Sigmoid colon (tissue), 4 donors: ENCODE results near the gene CCER1.

Source experiments
- EP300 ChIP-seq, 4 donors: sonication (generic); formaldehyde crosslinking; IDR thresholded peaks; one replicate each; pipeline ENCODE4 v1.6.1; 2017; ENCODE audit warnings: antibody characterized with exemption in 4 of 4
- POLR2A ChIP-seq, 2 donors: fragments of 450-650 bp; IDR thresholded peaks; one replicate each; pipeline ENCODE4 v1.6.1; 2016; ENCODE audit warnings: antibody characterized with exemption in 2 of 2, mild to moderate bottlenecking in 2 of 2, moderate library complexity in 2 of 2
- TF ChIP-seq, protein P1 (sequence below), 4 experiments: fragments of 450-650 bp in 3 of 4; fragments of 200-600 bp in 1 of 4; IDR thresholded peaks; one replicate each; pipeline ENCODE4 v1.5.1; 2016 to 2019; ENCODE audit warnings: antibody characterized with exemption in 4 of 4, mild to moderate bottlenecking in 3 of 4, moderate library complexity in 2 of 4

DNA sequence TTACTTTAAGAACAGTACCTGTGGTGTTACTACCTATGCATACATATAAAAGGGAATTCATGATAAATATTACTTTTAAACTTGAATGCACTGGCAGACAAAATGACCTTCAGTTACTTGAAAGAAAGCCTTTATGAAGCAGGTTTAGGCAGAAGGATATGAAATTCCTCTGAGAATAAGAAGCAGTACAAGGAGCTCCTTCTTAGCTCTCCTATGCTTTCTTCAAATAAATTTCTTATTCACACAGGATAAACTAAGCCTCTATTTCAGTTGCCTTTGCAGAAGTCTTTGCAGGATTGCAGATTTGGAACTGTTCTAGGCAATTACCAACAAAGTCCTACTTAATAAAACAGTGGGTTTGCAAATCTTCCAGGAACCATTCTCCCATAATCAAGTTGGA is 48.8 kb upstream of the CCER1 start:
- TF ChIP-seq, protein P1, sequence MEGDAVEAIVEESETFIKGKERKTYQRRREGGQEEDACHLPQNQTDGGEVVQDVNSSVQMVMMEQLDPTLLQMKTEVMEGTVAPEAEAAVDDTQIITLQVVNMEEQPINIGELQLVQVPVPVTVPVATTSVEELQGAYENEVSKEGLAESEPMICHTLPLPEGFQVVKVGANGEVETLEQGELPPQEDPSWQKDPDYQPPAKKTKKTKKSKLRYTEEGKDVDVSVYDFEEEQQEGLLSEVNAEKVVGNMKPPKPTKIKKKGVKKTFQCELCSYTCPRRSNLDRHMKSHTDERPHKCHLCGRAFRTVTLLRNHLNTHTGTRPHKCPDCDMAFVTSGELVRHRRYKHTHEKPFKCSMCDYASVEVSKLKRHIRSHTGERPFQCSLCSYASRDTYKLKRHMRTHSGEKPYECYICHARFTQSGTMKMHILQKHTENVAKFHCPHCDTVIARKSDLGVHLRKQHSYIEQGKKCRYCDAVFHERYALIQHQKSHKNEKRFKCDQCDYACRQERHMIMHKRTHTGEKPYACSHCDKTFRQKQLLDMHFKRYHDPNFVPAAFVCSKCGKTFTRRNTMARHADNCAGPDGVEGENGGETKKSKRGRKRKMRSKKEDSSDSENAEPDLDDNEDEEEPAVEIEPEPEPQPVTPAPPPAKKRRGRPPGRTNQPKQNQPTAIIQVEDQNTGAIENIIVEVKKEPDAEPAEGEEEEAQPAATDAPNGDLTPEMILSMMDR (IDR thresholded peaks at IDR 0.05): no peak
- TF ChIP-seq EP300 (IDR thresholded peaks at IDR 0.05) (no peak), POLR2A (IDR thresholded peaks at IDR 0.05) (no peak)
